HepG2 (cell line): ENCODE results near the gene ILKAP. TPM values are rescaled to one million over a fixed set of nuclear protein-coding genes. Genes with fewer than 3 reads are reported as not detected.
A peak's percentile ranks its signal among the peaks of the same experiment; 100 is the strongest.

Experiments
- LRRFIP1 ChIP-seq: sonication (generic); formaldehyde crosslinking; conservative IDR thresholded peaks from 2 replicates; pipeline ENCODE4 v1.4.0; 2020; ENCODE audit warnings: missing genetic modification reagents
- MIER2 ChIP-seq: IDR thresholded peaks from 2 replicates; pipeline ENCODE4 v1.6.1; 2016; ENCODE audit warnings: missing biosample characterization, missing genetic modification reagents
- MTERF4 ChIP-seq: sonication (generic); formaldehyde crosslinking; IDR thresholded peaks from 2 replicates; pipeline ENCODE4 v1.8.0; 2023; ENCODE audit warnings: mild to moderate bottlenecking, missing genetic modification reagents
- POGZ ChIP-seq: sonication (generic); formaldehyde crosslinking; IDR thresholded peaks from 2 replicates; pipeline ENCODE4 v1.4.0; 2020; ENCODE audit warnings: mild to moderate bottlenecking, missing genetic modification reagents
- SP4 ChIP-seq: sonication (generic); formaldehyde crosslinking; IDR thresholded peaks from 2 replicates; pipeline ENCODE4 v1.8.1; 2023; ENCODE audit warnings: mild to moderate bottlenecking, missing genetic modification reagents
- TBL1XR1 ChIP-seq: fragments of 150-350 bp; IDR thresholded peaks from 2 replicates; pipeline ENCODE4 v1.6.1; 2014; ENCODE audit warnings: borderline replicate concordance, low read length; ENCODE audit not compliant: partially characterized antibody
- TFDP2 ChIP-seq: sonication (generic); formaldehyde crosslinking; IDR thresholded peaks from 2 replicates; pipeline ENCODE4 v1.4.0; 2020; ENCODE audit warnings: missing genetic modification reagents
- ZBTB20 ChIP-seq: sonication (generic); formaldehyde crosslinking; IDR thresholded peaks from 2 replicates; pipeline ENCODE4 v1.8.1; 2023; ENCODE audit warnings: missing genetic modification reagents, low read depth, mild to moderate bottlenecking, borderline replicate concordance
- ZNF382 ChIP-seq: sonication (generic); formaldehyde crosslinking; IDR thresholded peaks from 2 replicates; pipeline ENCODE4 v1.5.0; 2020; ENCODE audit warnings: missing genetic modification reagents, mild to moderate bottlenecking, borderline replicate concordance
- ZNF451 ChIP-seq: sonication (generic); formaldehyde crosslinking; IDR thresholded peaks from 2 replicates; pipeline ENCODE4 v1.5.0; 2020; ENCODE audit warnings: mild to moderate bottlenecking, missing genetic modification reagents
- polyA plus RNA-seq, 8 experiments: library from polyadenylated mRNA; depleted of rRNA in 3 of 8; stranded (reverse) in 7 of 8; unstranded in 1 of 8; fragments of >200 nt; fragmentation: Illumina TruSeq in 4 of 8; extraction: Trizol in 4 of 8; gene quantifications; 2 replicates each; pipeline versions ENCODE4 v1.2.1 to v1.2.3, GENCODE V29; 2011 to 2016; ENCODE audit warnings: low read depth in 4 of 8, missing spikeins in 1 of 8, mixed read lengths in 1 of 8; ENCODE audit not compliant: insufficient read depth in 1 of 8
- total RNA-seq, 5 experiments: library from RNA; depleted of rRNA; stranded (reverse); fragments of >200 nt; fragmentation: Illumina TruSeq; extraction: Trizol; gene quantifications; 2 replicates each; pipeline ENCODE4 v1.2.3, GENCODE V29; 2016; ENCODE audit warnings: low read depth in 1 of 5
- TF ChIP-seq, protein P1 (sequence below): sonication (generic); formaldehyde crosslinking; IDR thresholded peaks from 2 replicates; pipeline ENCODE4 v1.9.0; 2021; ENCODE audit warnings: missing genetic modification reagents, borderline replicate concordance
- TF ChIP-seq, protein P2 (sequence below), 2 experiments: sonication (generic) in 1 of 2; formaldehyde crosslinking in 1 of 2; IDR thresholded peaks; 2 replicates each; pipeline versions ENCODE4 v1.6.1 to v1.9.0; 2014 to 2022; ENCODE audit warnings: antibody characterized with exemption in 1 of 2, borderline replicate concordance in 1 of 2, inconsistent platforms in 1 of 2, low read depth in 1 of 2, missing genetic modification reagents in 1 of 2
- TF ChIP-seq, protein P3 (sequence below): sonication (generic); formaldehyde crosslinking; conservative IDR thresholded peaks from 2 replicates; pipeline ENCODE4 v1.8.0; 2022; ENCODE audit warnings: missing genetic modification reagents

Gene ILKAP
- total and polyA plus RNA-seq, 2 of the 13 experiments (the other 11 are each of a cell fraction or from before 2014, with no cell fraction given), result 29.6 to 33.1 TPM

DNA sequence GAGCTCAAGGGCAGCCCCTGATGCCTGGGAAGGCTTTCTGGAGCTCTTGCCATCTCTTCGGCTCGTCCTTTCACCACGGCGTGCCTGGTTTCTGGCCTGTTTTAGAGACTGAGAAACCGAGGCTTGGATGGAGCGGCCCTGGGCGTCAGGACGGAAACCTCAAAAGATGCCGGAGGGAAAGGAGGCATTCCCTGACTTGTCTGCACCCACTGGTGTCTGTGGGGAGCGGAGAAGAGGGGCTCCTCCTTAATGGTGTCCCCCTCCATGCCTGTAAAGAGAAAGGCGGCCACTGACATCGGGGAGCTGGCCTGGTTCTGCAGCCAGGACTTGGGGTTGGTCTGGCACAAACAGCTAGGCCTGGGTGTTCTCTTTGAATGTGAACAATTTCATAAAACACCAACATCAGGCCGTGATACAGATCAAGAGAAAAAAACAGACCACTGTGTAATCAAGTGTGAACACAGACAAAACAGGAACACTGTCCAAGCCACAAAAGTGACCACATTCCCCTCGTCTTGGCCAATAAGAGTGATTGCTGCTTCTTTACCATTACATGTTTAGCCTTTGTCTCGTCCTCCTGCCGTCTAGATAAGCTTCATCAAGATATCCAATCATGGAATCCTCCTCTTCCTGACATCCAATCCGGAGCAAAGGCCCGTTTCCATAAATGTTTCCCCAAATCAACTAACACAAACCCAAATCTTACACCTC lies 633 bp upstream of the ILKAP start (continued):
- TF ChIP-seq, protein P1, sequence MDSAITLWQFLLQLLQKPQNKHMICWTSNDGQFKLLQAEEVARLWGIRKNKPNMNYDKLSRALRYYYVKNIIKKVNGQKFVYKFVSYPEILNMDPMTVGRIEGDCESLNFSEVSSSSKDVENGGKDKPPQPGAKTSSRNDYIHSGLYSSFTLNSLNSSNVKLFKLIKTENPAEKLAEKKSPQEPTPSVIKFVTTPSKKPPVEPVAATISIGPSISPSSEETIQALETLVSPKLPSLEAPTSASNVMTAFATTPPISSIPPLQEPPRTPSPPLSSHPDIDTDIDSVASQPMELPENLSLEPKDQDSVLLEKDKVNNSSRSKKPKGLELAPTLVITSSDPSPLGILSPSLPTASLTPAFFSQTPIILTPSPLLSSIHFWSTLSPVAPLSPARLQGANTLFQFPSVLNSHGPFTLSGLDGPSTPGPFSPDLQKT (CRISPR knock-in tag), result no peak
- TF ChIP-seq TBL1XR1 (no peak), SP4 (CRISPR knock-in tag) (peak; percentile 27; the same call in 1 of the 2 replicates), MTERF4 (CRISPR knock-in tag) (no peak), POGZ (CRISPR knock-in tag) (peak; percentile 37; the same call in 1 of the 2 replicates), TFDP2 (CRISPR knock-in tag) (no peak), MIER2 (CRISPR knock-in tag) (no peak), ZNF382 (CRISPR knock-in tag) (no peak), ZBTB20 (no peak), LRRFIP1 (CRISPR knock-in tag) (no peak), ZNF451 (CRISPR knock-in tag) (0 out of 2 replicates have a peak, but pooled peaks have one; percentile 33)
- TF ChIP-seq, protein P2, sequence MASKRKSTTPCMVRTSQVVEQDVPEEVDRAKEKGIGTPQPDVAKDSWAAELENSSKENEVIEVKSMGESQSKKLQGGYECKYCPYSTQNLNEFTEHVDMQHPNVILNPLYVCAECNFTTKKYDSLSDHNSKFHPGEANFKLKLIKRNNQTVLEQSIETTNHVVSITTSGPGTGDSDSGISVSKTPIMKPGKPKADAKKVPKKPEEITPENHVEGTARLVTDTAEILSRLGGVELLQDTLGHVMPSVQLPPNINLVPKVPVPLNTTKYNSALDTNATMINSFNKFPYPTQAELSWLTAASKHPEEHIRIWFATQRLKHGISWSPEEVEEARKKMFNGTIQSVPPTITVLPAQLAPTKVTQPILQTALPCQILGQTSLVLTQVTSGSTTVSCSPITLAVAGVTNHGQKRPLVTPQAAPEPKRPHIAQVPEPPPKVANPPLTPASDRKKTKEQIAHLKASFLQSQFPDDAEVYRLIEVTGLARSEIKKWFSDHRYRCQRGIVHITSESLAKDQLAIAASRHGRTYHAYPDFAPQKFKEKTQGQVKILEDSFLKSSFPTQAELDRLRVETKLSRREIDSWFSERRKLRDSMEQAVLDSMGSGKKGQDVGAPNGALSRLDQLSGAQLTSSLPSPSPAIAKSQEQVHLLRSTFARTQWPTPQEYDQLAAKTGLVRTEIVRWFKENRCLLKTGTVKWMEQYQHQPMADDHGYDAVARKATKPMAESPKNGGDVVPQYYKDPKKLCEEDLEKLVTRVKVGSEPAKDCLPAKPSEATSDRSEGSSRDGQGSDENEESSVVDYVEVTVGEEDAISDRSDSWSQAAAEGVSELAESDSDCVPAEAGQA (IDR thresholded peaks at IDR 0.05; ENCODE audit: low read depth), result no peak
- TF ChIP-seq, protein P2 (CRISPR knock-in tag; IDR thresholded peaks at IDR 0.05; ENCODE audit: borderline replicate concordance), result no peak
- TF ChIP-seq, protein P3, sequence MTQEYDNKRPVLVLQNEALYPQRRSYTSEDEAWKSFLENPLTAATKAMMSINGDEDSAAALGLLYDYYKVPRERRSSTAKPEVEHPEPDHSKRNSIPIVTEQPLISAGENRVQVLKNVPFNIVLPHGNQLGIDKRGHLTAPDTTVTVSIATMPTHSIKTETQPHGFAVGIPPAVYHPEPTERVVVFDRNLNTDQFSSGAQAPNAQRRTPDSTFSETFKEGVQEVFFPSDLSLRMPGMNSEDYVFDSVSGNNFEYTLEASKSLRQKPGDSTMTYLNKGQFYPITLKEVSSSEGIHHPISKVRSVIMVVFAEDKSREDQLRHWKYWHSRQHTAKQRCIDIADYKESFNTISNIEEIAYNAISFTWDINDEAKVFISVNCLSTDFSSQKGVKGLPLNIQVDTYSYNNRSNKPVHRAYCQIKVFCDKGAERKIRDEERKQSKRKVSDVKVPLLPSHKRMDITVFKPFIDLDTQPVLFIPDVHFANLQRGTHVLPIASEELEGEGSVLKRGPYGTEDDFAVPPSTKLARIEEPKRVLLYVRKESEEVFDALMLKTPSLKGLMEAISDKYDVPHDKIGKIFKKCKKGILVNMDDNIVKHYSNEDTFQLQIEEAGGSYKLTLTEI, result no peak
